H9 (cell line): ENCODE data around the gene SLIT1. TPM values are rescaled to one million over a fixed set of nuclear protein-coding genes. Genes with fewer than 3 reads are reported as not detected.

ENCODE experiments used
- DNase-seq: peaks from one replicate; pipeline ENCODE4 v3.0.0-alpha.2; 2017
- H2AFZ ChIP-seq: one replicate; pipeline ENCODE4 v1.6.1; 2013; ENCODE audit warnings: mild to moderate bottlenecking, low read length, control low read depth, moderate library complexity
- H2AK5ac ChIP-seq: 2 replicates; pipeline ENCODE4 v1.6.1; 2013; ENCODE audit warnings: low read length, control low read depth, mixed read lengths; ENCODE audit not compliant: insufficient read length
- H2BK120ac ChIP-seq: one replicate; pipeline ENCODE4 v1.6.1; 2013; ENCODE audit warnings: low read depth, mild to moderate bottlenecking, low read length, control low read depth, inconsistent platforms; ENCODE audit not compliant: poor library complexity, severe bottlenecking
- H2BK12ac ChIP-seq: 2 replicates; pipeline ENCODE4 v1.6.1; 2013; ENCODE audit warnings: low read length, control low read depth, mixed read lengths, low read depth; ENCODE audit not compliant: insufficient read length
- H2BK15ac ChIP-seq: 2 replicates; pipeline ENCODE4 v1.6.1; 2013; ENCODE audit warnings: low read depth, low read length, control low read depth
- H2BK20ac ChIP-seq: one replicate; pipeline ENCODE4 v1.6.1; 2013; ENCODE audit warnings: low read depth, mild to moderate bottlenecking, low read length, control low read depth, inconsistent platforms; ENCODE audit not compliant: poor library complexity, severe bottlenecking
- H2BK5ac ChIP-seq: 2 replicates; pipeline ENCODE4 v1.6.1; 2013; ENCODE audit warnings: low read length, control low read depth, mixed read lengths; ENCODE audit not compliant: insufficient read length
- H3K14ac ChIP-seq: 2 replicates; pipeline ENCODE4 v1.6.1; 2013; ENCODE audit warnings: low read length, control low read depth; ENCODE audit not compliant: insufficient read depth
- H3K18ac ChIP-seq: 2 replicates; pipeline ENCODE4 v1.6.1; 2013; ENCODE audit warnings: low read depth, mild to moderate bottlenecking, mixed read lengths, low read length, control low read depth; ENCODE audit not compliant: insufficient read length
- H3K23ac ChIP-seq: 2 replicates; pipeline ENCODE4 v1.6.1; 2013; ENCODE audit warnings: low read length, control low read depth, mixed read lengths, low read depth; ENCODE audit not compliant: insufficient read length
- H3K23me2 ChIP-seq: 2 replicates; pipeline ENCODE4 v1.6.1; 2013; ENCODE audit warnings: low read depth, mild to moderate bottlenecking, mixed read lengths, low read length, control low read depth; ENCODE audit not compliant: insufficient read length, poor library complexity, severe bottlenecking
- H3K27ac ChIP-seq: 2 replicates; pipeline ENCODE4 v1.5.1; 2013; ENCODE audit warnings: low read length, control low read depth, mixed read lengths, low read depth; ENCODE audit not compliant: insufficient read length
- H3K27me3 ChIP-seq: 2 replicates; pipeline ENCODE4 v1.6.1; 2013; ENCODE audit warnings: low read length, control low read depth, inconsistent platforms; ENCODE audit not compliant: insufficient read depth
- H3K4ac ChIP-seq: 2 replicates; pipeline ENCODE4 v1.6.1; 2013; ENCODE audit warnings: low read depth, mild to moderate bottlenecking, control low read depth, inconsistent platforms, low read length, moderate library complexity
- H3K4me1 ChIP-seq: 2 replicates; pipeline ENCODE4 v1.6.1; 2013; ENCODE audit warnings: low read length, control low read depth, inconsistent platforms; ENCODE audit not compliant: insufficient read depth
- H3K4me2 ChIP-seq: 2 replicates; pipeline ENCODE4 v1.6.1; 2013; ENCODE audit warnings: low read length, control low read depth, mixed read lengths; ENCODE audit not compliant: insufficient read length, insufficient read depth
- H3K56ac ChIP-seq: 2 replicates; pipeline ENCODE4 v1.6.1; 2013; ENCODE audit warnings: low read depth, mild to moderate bottlenecking, mixed read lengths, low read length, control low read depth; ENCODE audit not compliant: insufficient read length
- H3K79me1 ChIP-seq: 2 replicates; pipeline ENCODE4 v1.6.1; 2013; ENCODE audit warnings: low read depth, mild to moderate bottlenecking, moderate library complexity, low read length, control low read depth, inconsistent platforms; ENCODE audit not compliant: insufficient read depth, poor library complexity, severe bottlenecking
- H3K79me2 ChIP-seq: 2 replicates; pipeline ENCODE4 v1.6.1; 2013; ENCODE audit warnings: low read length, control low read depth, inconsistent platforms; ENCODE audit not compliant: insufficient read depth
- H3K9ac ChIP-seq: 2 replicates; pipeline ENCODE4 v1.6.1; 2013; ENCODE audit warnings: low read length, control low read depth, mixed read lengths; ENCODE audit not compliant: insufficient read length; ENCODE audit errors: extremely low read depth
- H3K9me3 ChIP-seq: one replicate; pipeline ENCODE4 v1.6.1; 2013; ENCODE audit warnings: low read depth, low read length, inconsistent platforms; ENCODE audit not compliant: control insufficient read depth
- H3T11ph ChIP-seq: one replicate; pipeline ENCODE4 v1.6.1; 2013; ENCODE audit warnings: mild to moderate bottlenecking, low read length, control low read depth, inconsistent platforms
- H4K20me1 ChIP-seq: one replicate; pipeline ENCODE4 v1.6.1; 2013; ENCODE audit not compliant: control insufficient read depth, insufficient read length, insufficient read depth
- H4K5ac ChIP-seq: 2 replicates; pipeline ENCODE4 v1.6.1; 2013; ENCODE audit warnings: low read depth, mild to moderate bottlenecking, mixed read lengths, low read length, control low read depth; ENCODE audit not compliant: insufficient read length
- H4K8ac ChIP-seq: replicated peaks from 2 replicates; pipeline ENCODE4 v1.6.1; 2013; ENCODE audit warnings: low read length, control low read depth, mixed read lengths, low read depth; ENCODE audit not compliant: insufficient read length
- H4K91ac ChIP-seq: 2 replicates; pipeline ENCODE4 v1.6.1; 2013; ENCODE audit warnings: low read depth, mild to moderate bottlenecking, moderate library complexity, mixed read lengths, low read length, control low read depth; ENCODE audit not compliant: insufficient read length
- H3K27ac Mint-ChIP-seq, 3 experiments: 2 replicates in 2 of 3; 3 replicates in 1 of 3; pipeline ENCODE4 v1.8.0; 2020 to 2021; ENCODE audit warnings: mixed read lengths in 3 of 3, mild to moderate bottlenecking in 1 of 3, moderate library complexity in 1 of 3
- H3K27me3 Mint-ChIP-seq: 2 replicates; pipeline ENCODE4 v1.8.0; 2021; ENCODE audit warnings: low read depth, mild to moderate bottlenecking, moderate library complexity, mixed read lengths
- H3K36me3 Mint-ChIP-seq, 3 experiments: 2 replicates in 2 of 3; 3 replicates in 1 of 3; pipeline ENCODE4 v1.8.0; 2020 to 2021; ENCODE audit warnings: low read depth in 3 of 3, mixed read lengths in 3 of 3; ENCODE audit not compliant: insufficient read depth in 1 of 3
- H3K4me1 Mint-ChIP-seq, 2 experiments: 2 replicates each; pipeline ENCODE4 v1.8.0; 2020; ENCODE audit warnings: mixed read lengths in 2 of 2
- H3K4me3 Mint-ChIP-seq, 2 experiments: 2 replicates in 1 of 2; 3 replicates in 1 of 2; pipeline ENCODE4 v1.8.0; 2020 to 2021; ENCODE audit warnings: mild to moderate bottlenecking in 2 of 2, mixed read lengths in 2 of 2, moderate library complexity in 1 of 2
- H3K9me3 Mint-ChIP-seq, 2 experiments: 2 replicates in 1 of 2; 3 replicates in 1 of 2; pipeline ENCODE4 v1.8.0; 2020; ENCODE audit warnings: mild to moderate bottlenecking in 2 of 2, mixed read lengths in 2 of 2, moderate library complexity in 1 of 2
- WGBS: extraction: QIAGEN DNeasy Blood & Tissue Kit; methylation state at CpG from one replicate; pipeline ENCODE4 v1.1.7; 2013; ENCODE audit warnings: missing lambda C conversion rate, low lambda C conversion rate, mixed read lengths; ENCODE audit not compliant: insufficient read length; ENCODE audit errors: extremely low coverage; 5-methylcytosine and 5-hydroxymethylcytosine counted together
- total RNA-seq: library from RNA; stranded (reverse); gene quantifications from 2 replicates; pipeline ENCODE4 v1.2.1, GENCODE V29; 2021
- TF ChIP-seq, protein P1 (sequence below): fragments of 200-600 bp; sonication (generic); conservative IDR thresholded peaks from 3 replicates; pipeline ENCODE4 v1.8.0; 2021; ENCODE audit warnings: antibody characterized with exemption, mild to moderate bottlenecking

The SLIT1 gene
- total RNA-seq, 1 experiment from 2014 or later = 0.57 TPM

DNA sequence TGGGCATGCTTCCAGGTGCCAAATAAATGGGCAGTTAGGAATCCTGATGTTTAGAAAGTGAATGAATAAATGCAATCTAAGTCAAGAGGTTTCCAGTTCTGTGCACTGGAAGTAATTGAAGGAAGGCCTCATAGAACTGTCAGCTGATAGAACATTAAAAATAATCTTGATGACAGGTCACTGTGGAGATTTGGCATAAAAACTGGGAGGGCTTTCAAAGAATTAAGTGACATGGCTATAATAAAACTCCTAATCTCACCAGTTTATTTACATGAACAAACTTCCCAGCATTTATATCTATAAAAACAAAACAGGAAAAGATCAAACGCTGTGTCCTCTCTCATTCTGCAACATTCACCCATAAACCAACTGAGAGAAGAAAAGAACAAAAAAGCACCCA, 170.5 kb downstream of the SLIT1 start:
- H3K4ac ChIP-seq = no peak overlapping the region
- H3K4me2 ChIP-seq = no peak overlapping the region
- no peak overlapping the region for H3T11ph ChIP-seq
- no peak overlapping the region for H2BK20ac ChIP-seq
- TF ChIP-seq, protein P1, sequence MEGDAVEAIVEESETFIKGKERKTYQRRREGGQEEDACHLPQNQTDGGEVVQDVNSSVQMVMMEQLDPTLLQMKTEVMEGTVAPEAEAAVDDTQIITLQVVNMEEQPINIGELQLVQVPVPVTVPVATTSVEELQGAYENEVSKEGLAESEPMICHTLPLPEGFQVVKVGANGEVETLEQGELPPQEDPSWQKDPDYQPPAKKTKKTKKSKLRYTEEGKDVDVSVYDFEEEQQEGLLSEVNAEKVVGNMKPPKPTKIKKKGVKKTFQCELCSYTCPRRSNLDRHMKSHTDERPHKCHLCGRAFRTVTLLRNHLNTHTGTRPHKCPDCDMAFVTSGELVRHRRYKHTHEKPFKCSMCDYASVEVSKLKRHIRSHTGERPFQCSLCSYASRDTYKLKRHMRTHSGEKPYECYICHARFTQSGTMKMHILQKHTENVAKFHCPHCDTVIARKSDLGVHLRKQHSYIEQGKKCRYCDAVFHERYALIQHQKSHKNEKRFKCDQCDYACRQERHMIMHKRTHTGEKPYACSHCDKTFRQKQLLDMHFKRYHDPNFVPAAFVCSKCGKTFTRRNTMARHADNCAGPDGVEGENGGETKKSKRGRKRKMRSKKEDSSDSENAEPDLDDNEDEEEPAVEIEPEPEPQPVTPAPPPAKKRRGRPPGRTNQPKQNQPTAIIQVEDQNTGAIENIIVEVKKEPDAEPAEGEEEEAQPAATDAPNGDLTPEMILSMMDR = no peak
- H4K20me1 ChIP-seq = no peaks in the 10 kb centered on the region
- no peak overlapping the region for H2AK5ac ChIP-seq
- Mint-ChIP-seq H3K4me3 (no peak overlapping the region), H3K27me3 (no peaks in the 10 kb centered on the region), H3K9me3 (no peaks in the 10 kb centered on the region), H3K36me3 (no peaks in the 10 kb centered on the region), H3K4me1 (peaks cover 2 to 14% of the 10 kb centered on the region in 2 experiments), H3K27ac (no peak overlapping the region; a peak in 1 of 7 replicates)
- H2AFZ ChIP-seq = no peak overlapping the region
- no peak overlapping the region for H3K9ac ChIP-seq
- H2BK120ac ChIP-seq = no peak overlapping the region
- H3K4me1 ChIP-seq = no peaks in the 10 kb centered on the region
- no peak overlapping the region for H4K91ac ChIP-seq
- DNase-seq = no peak
- H2BK5ac ChIP-seq = no peak overlapping the region
- H3K23ac ChIP-seq = no peak overlapping the region
- no peak overlapping the region for H4K5ac ChIP-seq
- no peak overlapping the region for H3K56ac ChIP-seq
- no peak overlapping the region for H2BK12ac ChIP-seq
- H3K23me2 ChIP-seq = no peaks in the 10 kb centered on the region
- no peaks in the 10 kb centered on the region for H3K79me2 ChIP-seq
- H3K79me1 ChIP-seq = no peaks in the 10 kb centered on the region
- H3K27me3 ChIP-seq = no peaks in the 10 kb centered on the region
- H3K14ac ChIP-seq = no peak overlapping the region
- WGBS = no CpG with 5 or more reads among the region's 1 CpG
- no peaks in the 10 kb centered on the region for H3K9me3 ChIP-seq
- no peak overlapping the region for H3K18ac ChIP-seq
- H2BK15ac ChIP-seq = no peak overlapping the region
- no peak overlapping the region for H4K8ac ChIP-seq
- H3K27ac ChIP-seq = no peak overlapping the region
